HL-60/S4 treated with phorbol 12-myristate 13-acetate at 8.2 ng/mL for 4 days and 3 days (cell line): ENCODE data around the gene NUP98.
"Not testable (repeated sequence)": the region's sequence is repeated elsewhere in the genome, so short reads cannot be mapped to it uniquely, and the experiment has no call there.

ENCODE experiments used
- in situ Hi-C: fragments of 300-500 bp; cut with MboI; formaldehyde crosslinking; loops from 2 replicates; pipeline ENCODE4 v1.15.0; 2022; ENCODE audit warnings: low sequenced_read_pairs

The NUP98 gene

GRCh38 chr11:3645552-3645951 is 151.8 kb downstream of the NUP98 start:
- in situ Hi-C loops = no loop called here

- in situ Hi-C loops = no loop called here
Measured at GRCh38 chr11:3644817-3645235, 152.5 kb downstream of the NUP98 start, which contains the start of gene ART1. Gene ART1, plus strand, starts transcription at chr11:3645128. Its CDS starts 14,086 bp downstream, at chr11:3659214.

DNA sequence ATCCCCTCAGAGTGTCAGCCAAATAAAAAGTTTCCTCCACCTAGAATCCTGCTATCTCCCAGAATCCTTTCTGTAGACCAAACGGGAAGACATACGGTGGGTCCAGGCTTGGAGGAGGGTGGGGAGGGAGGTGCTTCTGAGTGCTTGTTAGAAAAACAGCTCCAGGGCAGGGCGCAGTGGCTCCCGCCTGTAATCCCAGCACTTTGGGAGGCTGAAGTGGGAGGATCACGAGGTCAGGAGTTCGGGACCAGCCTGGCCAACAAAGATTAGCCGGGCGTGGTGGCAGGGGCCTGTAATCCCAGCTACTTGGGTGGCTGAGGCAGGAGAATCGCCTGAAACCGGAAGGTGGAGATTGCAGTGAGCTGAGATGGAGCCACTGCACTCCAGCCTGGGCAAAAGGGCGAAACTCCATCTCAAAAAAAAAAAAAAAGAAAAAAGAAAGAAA is 154.2 kb downstream of the NUP98 start:
- in situ Hi-C loops = not testable (repeated sequence)

DNA sequence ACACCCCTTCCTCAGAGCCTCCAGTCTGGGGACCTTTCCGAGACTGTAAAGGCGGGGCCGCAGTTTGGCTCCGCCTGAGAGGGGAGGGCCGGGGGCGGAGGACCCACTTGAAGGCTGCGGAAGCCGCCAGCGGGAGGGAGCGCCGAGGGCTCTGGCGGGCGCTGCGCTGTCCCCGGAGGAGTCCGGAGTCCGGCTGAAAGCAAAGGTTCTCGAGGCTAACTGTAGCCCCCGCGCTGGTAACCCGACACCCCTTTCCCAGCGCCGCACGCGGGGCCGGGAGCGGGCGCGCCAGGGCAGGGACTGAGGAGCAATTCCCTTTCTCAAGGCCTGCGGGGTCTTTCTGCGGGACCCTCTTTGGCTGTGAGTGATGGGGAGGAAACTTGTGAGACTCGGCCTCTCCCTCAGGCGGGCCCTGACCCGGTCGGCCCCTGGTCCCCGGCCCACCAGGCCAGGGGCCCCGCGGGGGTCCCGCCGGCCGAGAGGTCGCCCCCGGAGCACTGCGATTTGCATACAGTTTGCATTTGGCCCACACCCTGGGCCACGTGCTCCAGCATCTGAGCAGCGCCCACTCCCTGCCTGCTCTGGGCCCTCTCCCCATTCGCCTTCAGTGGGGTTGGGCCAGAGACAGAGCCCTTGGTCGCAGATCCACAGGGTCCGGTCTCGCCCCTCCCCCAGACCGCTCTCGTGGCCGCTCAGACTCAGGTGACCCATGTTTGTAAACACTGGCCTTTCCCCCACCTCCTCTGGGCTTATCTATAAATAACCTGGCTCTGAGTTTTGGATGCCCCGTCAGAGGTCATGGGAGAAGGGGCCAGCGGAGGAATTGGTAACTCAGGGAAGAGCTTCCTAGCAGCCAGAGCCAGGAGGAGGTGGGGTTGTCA is 155.0 kb downstream of the NUP98 start:
- in situ Hi-C loops = no loop called here

- in situ Hi-C loops = no loop called here
Measured at GRCh38 chr11:3641701-3642070, 155.7 kb downstream of the NUP98 start, which contains the start of gene ART5. Gene ART5, minus strand, starts transcription at chr11:3641992. Its CDS starts 130 bp downstream, at chr11:3641862.

DNA sequence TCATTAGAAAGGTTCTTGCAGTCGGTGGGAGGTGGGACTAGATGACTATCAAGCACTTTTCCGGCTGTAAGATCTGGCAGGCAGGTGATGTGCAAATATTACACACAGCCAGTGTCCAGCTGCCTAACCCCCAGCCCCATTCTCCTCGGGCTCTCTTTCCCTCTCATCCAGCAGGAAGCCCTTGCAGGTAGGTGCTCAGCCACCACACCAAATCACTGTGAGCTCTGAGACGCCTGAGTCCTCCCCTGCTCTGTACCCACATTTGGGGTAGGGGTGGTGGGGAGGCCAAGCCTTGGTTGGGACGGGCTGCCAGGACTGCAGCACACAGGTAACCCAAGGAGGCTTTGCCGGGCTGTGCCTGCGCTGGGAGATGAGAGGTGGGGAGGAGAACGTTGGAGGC is 156.2 kb downstream of the NUP98 start:
- in situ Hi-C loops = no loop called here

DNA sequence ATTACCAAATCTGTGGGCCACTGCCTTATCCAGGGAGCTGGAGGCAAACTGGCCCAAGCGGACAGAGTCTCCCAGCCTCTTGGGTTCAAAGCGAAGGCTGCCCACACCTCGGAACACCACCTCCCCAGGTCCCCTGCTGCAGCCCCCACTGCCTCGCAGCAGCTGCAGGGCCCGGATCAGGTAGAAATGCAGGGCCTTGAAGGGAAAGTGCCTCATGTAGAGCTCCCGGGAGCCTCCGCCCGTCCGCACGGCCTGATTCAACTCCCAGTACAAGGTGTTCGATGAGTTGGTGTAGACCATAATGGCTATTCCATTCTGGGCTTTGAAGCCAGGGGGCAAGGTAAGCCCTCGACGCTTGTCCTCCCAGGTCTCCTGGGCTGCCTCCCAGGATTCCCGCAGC is 157.5 kb downstream of the NUP98 start:
- in situ Hi-C loops = no loop called here

DNA sequence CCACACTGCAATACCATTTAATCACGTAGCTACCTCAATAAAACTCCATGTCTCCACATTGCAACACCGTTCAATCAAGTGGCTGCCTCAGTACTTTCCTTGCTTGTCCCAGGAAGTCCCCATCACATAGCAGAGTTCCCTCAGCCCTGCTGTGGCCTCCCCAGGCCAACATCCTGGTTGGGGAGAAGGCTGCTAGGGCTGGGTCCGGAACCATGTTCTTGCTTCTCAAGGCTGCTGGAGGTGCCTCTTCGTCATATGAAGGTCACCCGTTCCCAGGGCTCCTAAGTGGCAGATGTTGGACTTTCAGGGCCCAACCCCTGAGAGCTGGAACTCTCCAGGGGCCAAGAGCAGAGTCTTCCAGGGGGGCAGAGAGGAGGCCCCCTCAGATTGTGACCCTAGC is 158.8 kb downstream of the NUP98 start:
- in situ Hi-C loops = no loop called here

- in situ Hi-C loops = no loop called here
Measured at GRCh38 chr11:3637201-3637600, 160.2 kb downstream of the NUP98 start.

GRCh38 chr11:3635641-3636375 is 161.5 kb downstream of the NUP98 start:
- in situ Hi-C loops = no loop called here

GRCh38 chr11:3632070-3632660 is 165.2 kb downstream of the NUP98 start:
- in situ Hi-C loops = no loop called here

- in situ Hi-C loops = no loop called here
Measured at GRCh38 chr11:3631331-3631730, 166.0 kb downstream of the NUP98 start.

DNA sequence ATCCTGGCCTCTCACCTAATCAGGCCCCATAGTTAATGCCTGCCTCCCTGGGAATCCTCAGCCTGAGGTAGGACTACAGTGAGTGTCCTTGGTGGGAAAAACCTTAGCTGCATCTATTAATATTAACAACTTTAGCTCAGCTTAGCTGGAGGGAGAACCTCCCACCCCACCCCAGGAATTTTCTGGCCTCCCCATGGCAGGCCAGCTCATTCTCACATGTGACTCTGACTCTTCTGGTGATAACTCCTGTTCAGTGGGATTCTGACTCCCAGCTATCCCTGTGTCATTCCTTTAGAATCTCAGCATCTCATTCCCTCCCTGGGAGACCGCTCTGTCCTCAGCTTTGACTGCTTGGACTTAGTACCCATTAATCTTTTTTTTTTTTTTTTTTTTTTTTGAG is 170.1 kb downstream of the NUP98 start:
- in situ Hi-C loops = no loop called here

DNA sequence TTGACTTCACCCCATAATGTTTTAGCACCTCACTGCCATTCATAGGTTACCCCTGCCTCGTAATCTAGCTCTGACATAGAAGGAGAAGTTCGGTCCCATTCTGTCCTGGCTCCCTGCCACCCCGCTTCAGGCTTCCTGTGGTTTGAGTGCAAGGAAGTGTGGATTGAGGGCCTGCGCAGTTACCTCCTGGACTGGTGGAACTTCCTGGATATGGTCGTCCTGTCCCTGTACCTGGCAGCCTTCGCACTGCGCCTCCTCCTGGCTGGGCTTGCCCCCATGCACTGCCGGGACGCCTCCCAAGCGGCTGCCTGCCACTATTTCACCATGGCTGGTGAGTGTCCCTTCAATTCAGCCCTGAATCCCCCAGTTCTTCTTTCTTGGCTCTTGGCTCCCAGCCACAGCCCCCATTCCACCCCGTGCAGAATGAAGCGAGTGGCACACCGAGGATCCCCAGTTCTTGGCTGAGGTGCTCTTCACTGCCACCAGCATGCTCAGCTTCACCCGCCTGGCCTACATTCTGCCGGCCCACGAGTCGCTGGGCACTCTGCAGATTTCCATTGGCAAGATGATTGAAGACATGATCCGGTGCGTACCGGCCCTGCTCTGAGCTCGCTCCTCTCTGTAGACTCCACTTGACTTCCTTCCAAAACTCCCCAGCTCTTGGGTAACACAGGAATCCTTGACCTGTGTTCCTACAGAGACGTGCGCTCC is 170.9 kb downstream of the NUP98 start:
- in situ Hi-C loops = no loop called here
